Thyroid gland (tissue), 4 donors: ENCODE data around the gene TM9SF4. TPM values are rescaled to one million over a fixed set of nuclear protein-coding genes. Genes with fewer than 3 reads are reported as not detected.
A peak's percentile ranks its signal among the peaks of the same experiment; 100 is the strongest.

Experiments used
- DNase-seq, 2 donors: peaks; one replicate each; pipeline ENCODE4 v3.0.0-alpha.2; 2019
- H3K27ac ChIP-seq, 3 donors: fragments of 200-600 bp; sonication (generic); 1 replicate in 2 of 3; 2 replicates in 1 of 3; pipeline ENCODE4 v1.5.1; 2016 to 2019; ENCODE audit warnings: mild to moderate bottlenecking in 1 of 3, moderate library complexity in 1 of 3
- H3K27me3 ChIP-seq: fragments of 200-600 bp; sonication (generic); one replicate; pipeline ENCODE4 v1.5.1; 2019
- H3K36me3 ChIP-seq, 2 donors: fragments of 200-600 bp; sonication (generic); one replicate each; pipeline ENCODE4 v1.5.1; 2016 to 2019
- H3K4me1 ChIP-seq, 2 donors: fragments of 200-600 bp; sonication (generic); one replicate each; pipeline ENCODE4 v1.5.1; 2017 to 2019
- H3K4me3 ChIP-seq, 3 donors: fragments of 200-600 bp; sonication (generic); replicated peaks in 1 of 3; 1 replicate in 2 of 3; 2 replicates in 1 of 3; pipeline ENCODE4 v1.5.1; 2016; ENCODE audit warnings: mild to moderate bottlenecking in 1 of 3
- H3K9me3 ChIP-seq: fragments of 200-600 bp; sonication (generic); one replicate; pipeline ENCODE4 v1.5.1; 2017
- POLR2A ChIP-seq, 2 donors: fragments of 450-650 bp; IDR thresholded peaks; one replicate each; pipeline ENCODE4 v1.6.1; 2017; ENCODE audit warnings: antibody characterized with exemption in 2 of 2, mild to moderate bottlenecking in 2 of 2, moderate library complexity in 1 of 2
- WGBS, 2 donors: methylation state at CpG; one replicate each; pipeline ENCODE4 v1.1.5; 2017; 5-methylcytosine and 5-hydroxymethylcytosine counted together
- intact Hi-C: fragments of 100-400 bp; cut with DNase I; formaldehyde crosslinking; loops from one replicate; pipeline ENCODE4 v1.15.1; 2023
- total RNA-seq, 4 donors: library from RNA; depleted of rRNA; stranded (reverse); fragments of >200 nt; gene quantifications; one replicate each; pipeline ENCODE4 v1.2.3, GENCODE V29; 2016
- TF ChIP-seq, protein P1 (sequence below), 6 experiments: fragments of 200-600 bp in 3 of 6; fragments of 450-650 bp in 3 of 6; sonication (generic) in 3 of 6; IDR thresholded peaks; one replicate each; pipeline ENCODE4 v1.5.1; 2016 to 2019; ENCODE audit warnings: antibody characterized with exemption in 6 of 6, mild to moderate bottlenecking in 2 of 6, inconsistent platforms in 1 of 6, moderate library complexity in 1 of 6

Gene TM9SF4, protein sequence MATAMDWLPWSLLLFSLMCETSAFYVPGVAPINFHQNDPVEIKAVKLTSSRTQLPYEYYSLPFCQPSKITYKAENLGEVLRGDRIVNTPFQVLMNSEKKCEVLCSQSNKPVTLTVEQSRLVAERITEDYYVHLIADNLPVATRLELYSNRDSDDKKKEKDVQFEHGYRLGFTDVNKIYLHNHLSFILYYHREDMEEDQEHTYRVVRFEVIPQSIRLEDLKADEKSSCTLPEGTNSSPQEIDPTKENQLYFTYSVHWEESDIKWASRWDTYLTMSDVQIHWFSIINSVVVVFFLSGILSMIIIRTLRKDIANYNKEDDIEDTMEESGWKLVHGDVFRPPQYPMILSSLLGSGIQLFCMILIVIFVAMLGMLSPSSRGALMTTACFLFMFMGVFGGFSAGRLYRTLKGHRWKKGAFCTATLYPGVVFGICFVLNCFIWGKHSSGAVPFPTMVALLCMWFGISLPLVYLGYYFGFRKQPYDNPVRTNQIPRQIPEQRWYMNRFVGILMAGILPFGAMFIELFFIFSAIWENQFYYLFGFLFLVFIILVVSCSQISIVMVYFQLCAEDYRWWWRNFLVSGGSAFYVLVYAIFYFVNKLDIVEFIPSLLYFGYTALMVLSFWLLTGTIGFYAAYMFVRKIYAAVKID
- total RNA-seq, result 10 to 100 TPM; 28.8 to 46.0 (median 38.0) TPM

DNA sequence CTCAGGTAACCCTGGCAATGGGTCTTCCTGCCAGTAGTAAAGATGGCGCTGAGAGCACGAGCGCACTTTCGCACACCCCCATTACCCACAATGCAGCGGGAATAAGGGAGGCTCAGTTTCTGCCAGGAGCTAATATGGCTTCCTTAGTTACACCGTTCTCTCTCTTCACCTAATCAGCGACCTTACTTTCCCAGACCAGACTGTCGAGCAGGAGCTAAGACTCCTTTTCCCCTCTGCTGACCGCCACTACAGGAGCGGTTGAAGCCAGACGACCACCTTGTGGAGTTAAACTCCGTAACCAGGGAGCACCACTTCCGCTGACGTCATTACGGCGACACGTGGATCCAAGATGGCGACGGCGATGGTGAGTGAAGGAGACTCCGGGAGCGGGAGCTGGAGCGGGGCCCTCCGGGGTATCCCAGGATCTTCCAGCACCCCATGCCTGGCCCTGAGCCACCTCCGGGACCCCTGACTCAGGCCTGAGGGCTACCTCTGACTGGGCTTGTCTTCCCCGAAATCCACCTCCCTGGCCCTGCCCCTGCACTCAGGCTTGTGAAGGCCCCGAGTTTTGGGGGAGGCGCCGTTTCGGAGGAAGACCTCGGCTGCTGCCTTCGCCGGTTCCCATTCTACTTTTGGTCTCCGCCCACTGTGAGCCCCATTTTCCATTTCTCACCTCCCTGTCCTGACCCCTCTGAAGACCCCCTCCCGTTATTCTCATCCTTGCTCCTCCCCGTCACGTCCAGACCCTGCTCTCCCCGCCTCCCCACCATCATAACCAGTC lies at the start of gene TM9SF4:
TM9SF4 (plus strand) TSS at position 323 of the 781 bp plus-strand sequence; CDS start at position 350, 27 bp downstream.
- Histone ChIP-seq H3K36me3 (no peaks in the 10 kb centered on the region), H3K4me1 (peaks cover 9 to 11% of the 10 kb centered on the region in 2 donors), H3K27me3 (no peaks in the 10 kb centered on the region), H3K4me3 (peak within 1 kb of the TSS; percentile 69 to 79 (median 72)), H3K9me3 (no peaks in the 10 kb centered on the region), H3K27ac (peak within 1 kb of the TSS; percentile 99 to 100 (median 99))
- peak; percentile 87 to 89 for DNase-seq
- intact Hi-C loops, result loop anchor here (10.0 kb wide), 1 partner anchor 95 kb away; the partner anchor contains the start of genes PLAGL2 and POFUT1
- TF ChIP-seq POLR2A (IDR thresholded peaks at IDR 0.05), result peak in 1 of 2 donors; percentile 60
- TF ChIP-seq, protein P1, sequence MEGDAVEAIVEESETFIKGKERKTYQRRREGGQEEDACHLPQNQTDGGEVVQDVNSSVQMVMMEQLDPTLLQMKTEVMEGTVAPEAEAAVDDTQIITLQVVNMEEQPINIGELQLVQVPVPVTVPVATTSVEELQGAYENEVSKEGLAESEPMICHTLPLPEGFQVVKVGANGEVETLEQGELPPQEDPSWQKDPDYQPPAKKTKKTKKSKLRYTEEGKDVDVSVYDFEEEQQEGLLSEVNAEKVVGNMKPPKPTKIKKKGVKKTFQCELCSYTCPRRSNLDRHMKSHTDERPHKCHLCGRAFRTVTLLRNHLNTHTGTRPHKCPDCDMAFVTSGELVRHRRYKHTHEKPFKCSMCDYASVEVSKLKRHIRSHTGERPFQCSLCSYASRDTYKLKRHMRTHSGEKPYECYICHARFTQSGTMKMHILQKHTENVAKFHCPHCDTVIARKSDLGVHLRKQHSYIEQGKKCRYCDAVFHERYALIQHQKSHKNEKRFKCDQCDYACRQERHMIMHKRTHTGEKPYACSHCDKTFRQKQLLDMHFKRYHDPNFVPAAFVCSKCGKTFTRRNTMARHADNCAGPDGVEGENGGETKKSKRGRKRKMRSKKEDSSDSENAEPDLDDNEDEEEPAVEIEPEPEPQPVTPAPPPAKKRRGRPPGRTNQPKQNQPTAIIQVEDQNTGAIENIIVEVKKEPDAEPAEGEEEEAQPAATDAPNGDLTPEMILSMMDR (IDR thresholded peaks at IDR 0.05), result no peak
- 1% methylated on average over 35 to 36 of the region's 38 CpGs for WGBS, 2 donors

DNA sequence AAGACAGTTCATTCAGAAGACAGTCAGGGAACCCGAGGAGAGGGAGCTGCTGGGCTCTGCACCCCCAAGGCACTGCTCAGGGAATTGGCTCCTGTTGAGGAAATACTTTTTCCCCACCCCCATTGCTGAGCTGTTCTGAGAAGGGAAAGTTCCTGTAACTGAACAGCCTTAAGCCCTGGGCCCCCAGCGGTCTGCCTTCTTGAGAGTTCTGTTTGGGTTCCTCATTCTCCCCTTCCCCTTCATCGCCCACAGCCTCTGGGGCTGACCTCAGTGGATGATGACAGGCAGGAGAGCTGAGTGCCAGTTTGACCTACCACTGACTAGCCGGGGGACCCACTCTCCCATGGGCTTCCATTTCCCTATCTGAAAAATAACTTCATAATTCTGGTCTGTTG lies 46.7 kb upstream of the TM9SF4 start:
- 45 to 60% methylated on average over 4 of the region's 4 CpGs for WGBS, 2 donors
- DNase-seq, result peak in 1 of 2 donors; percentile 14

DNA sequence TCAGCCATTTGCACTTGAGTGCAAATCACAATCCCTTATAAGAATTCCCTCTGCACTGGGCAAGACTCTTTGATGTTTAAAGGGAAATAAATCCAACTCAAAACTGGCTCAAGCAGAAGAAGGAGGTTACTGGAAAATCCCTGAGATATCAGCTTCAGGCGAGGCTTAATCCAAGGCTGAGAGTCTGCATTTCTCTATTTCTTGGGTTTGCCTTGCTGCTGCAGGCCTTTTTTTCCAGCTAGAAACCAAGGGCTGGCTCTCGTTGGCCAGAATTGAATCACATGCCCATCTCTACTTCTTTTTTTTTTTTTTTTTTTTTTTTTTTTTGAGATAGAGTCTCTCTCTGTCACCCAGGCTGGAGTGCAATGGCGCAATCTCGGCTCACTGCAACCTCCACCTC lies 45.8 kb upstream of the TM9SF4 start:
- Histone ChIP-seq H3K4me1 (no peaks in the 10 kb centered on the region), H3K27me3 (no peaks in the 10 kb centered on the region), H3K9me3 (no peaks in the 10 kb centered on the region), H3K36me3 (no peaks in the 10 kb centered on the region), H3K4me3 (no peak overlapping the region), H3K27ac (no peak overlapping the region)
- intact Hi-C loops, result no loop called here
- TF ChIP-seq POLR2A (IDR thresholded peaks at IDR 0.05), result no peak
- TF ChIP-seq, protein P1 (IDR thresholded peaks at IDR 0.05), result no peak
- 76 to 81% methylated on average over 4 of the region's 4 CpGs for WGBS, 2 donors
- no peak for DNase-seq

More for the DNA sequence above, 46.7 kb upstream of the TM9SF4 start:
- intact Hi-C loops, result no loop called here
- no peaks in the 10 kb centered on the region for H3K27me3 ChIP-seq
- H3K4me1 ChIP-seq, result no peaks in the 10 kb centered on the region
- H3K9me3 ChIP-seq, result no peaks in the 10 kb centered on the region
- H3K4me3 ChIP-seq, result no peak overlapping the region
- no peaks in the 10 kb centered on the region for H3K36me3 ChIP-seq
- H3K27ac ChIP-seq, result no peak overlapping the region
- TF ChIP-seq POLR2A (IDR thresholded peaks at IDR 0.05), result no peak
- TF ChIP-seq, protein P1 (IDR thresholded peaks at IDR 0.05), result no peak

DNA sequence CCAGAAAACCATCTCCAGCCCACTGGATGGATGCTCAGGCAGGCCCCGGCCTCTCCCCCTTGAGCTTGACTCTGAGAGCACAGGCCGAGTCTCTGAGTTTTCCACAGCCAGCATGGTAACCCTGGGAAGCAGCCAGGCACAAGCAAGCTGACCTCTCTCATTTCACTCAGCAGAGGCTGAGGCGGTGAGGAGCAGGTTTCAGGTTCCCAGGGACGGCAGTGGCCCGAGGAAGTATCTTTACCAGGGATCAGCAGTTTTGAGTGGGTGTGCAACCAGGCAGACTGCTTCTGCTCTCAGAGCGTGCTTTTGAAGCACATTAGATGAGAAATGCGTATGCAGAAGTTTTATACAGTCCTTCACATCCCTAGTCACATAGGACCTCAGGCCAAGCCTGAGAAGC lies 44.8 kb upstream of the TM9SF4 start:
- WGBS, 2 donors, result 42 to 43% methylated on average over 3 to 5 of the region's 7 CpGs
- DNase-seq, result no peak
- TF ChIP-seq POLR2A (IDR thresholded peaks at IDR 0.05), result no peak
- TF ChIP-seq, protein P1 (IDR thresholded peaks at IDR 0.05), result no peak
- Histone ChIP-seq H3K27me3 (no peaks in the 10 kb centered on the region), H3K36me3 (no peaks in the 10 kb centered on the region), H3K9me3 (no peaks in the 10 kb centered on the region), H3K27ac (no peak overlapping the region), H3K4me3 (no peak overlapping the region), H3K4me1 (no peaks in the 10 kb centered on the region)
- intact Hi-C loops, result no loop called here
